A673 (cell line): ENCODE results near the gene POLN. TPM values are rescaled to one million over a fixed set of nuclear protein-coding genes. Genes with fewer than 3 reads are reported as not detected.

Source experiments
- BruUV-seq: library from RNA; stranded (reverse); fragments of 400-500 nt; replicated peaks from 2 replicates; lab custom pipeline; 2021; lab: Mats Ljungman, UMichigan
- CTCF ChIA-PET: fragments of 300-600 bp; sonication (Branson Sonifier 250); formaldehyde crosslinking; loops from one replicate; lab custom pipeline; 2022; ENCODE audit warnings: antibody characterized with exemption; lab: Charles Lee
- POLR2A ChIA-PET: fragments of 300-600 bp; sonication (Branson Sonifier 250); formaldehyde crosslinking; loops from one replicate; lab custom pipeline; 2022; ENCODE audit warnings: antibody characterized with exemption; ENCODE audit not compliant: low non-redundant PET; lab: Charles Lee
- DNase-seq: peaks from one replicate; pipeline ENCODE4 v3.0.0-alpha.2; 2015; ENCODE audit warnings: low spot score
- H3K27ac ChIP-seq: fragments of 200-600 bp; sonication (generic); 2 replicates; pipeline ENCODE4 v1.5.1; 2016; ENCODE audit warnings: mixed run types, low read depth, mild to moderate bottlenecking, mixed read lengths, antibody characterized with exemption, low read length; ENCODE audit not compliant: poor library complexity, severe bottlenecking
- H3K27me3 ChIP-seq: fragments of 200-600 bp; sonication (generic); replicated peaks from 2 replicates; pipeline ENCODE4 v1.6.1; 2017; ENCODE audit warnings: mixed run types, low read depth, mild to moderate bottlenecking, mixed read lengths, antibody characterized with exemption, low read length; ENCODE audit not compliant: insufficient read depth, poor library complexity
- H3K36me3 ChIP-seq: fragments of 200-600 bp; sonication (generic); 2 replicates; pipeline ENCODE4 v1.6.1; 2016; ENCODE audit warnings: mixed run types, mild to moderate bottlenecking, mixed read lengths, antibody characterized with exemption, low read length; ENCODE audit not compliant: insufficient read depth, poor library complexity, severe bottlenecking
- H3K4me1 ChIP-seq: fragments of 200-600 bp; sonication (generic); 2 replicates; pipeline ENCODE4 v1.6.1; 2017; ENCODE audit warnings: mixed run types, mild to moderate bottlenecking, mixed read lengths, antibody characterized with exemption, low read length; ENCODE audit not compliant: insufficient read depth, poor library complexity, severe bottlenecking
- H3K4me3 ChIP-seq: fragments of 200-600 bp; sonication (generic); 2 replicates; pipeline ENCODE4 v1.5.1; 2016; ENCODE audit warnings: low read depth, mixed run types, mild to moderate bottlenecking, mixed read lengths, low read length; ENCODE audit not compliant: poor library complexity, severe bottlenecking
- H3K9me3 ChIP-seq: fragments of 200-600 bp; sonication (generic); 2 replicates; pipeline ENCODE4 v1.6.1; 2016; ENCODE audit warnings: mixed run types, low read depth, mild to moderate bottlenecking, mixed read lengths, antibody characterized with exemption, low read length; ENCODE audit not compliant: poor library complexity, severe bottlenecking
- EZH2 ChIP-seq: fragments of 200-600 bp; sonication (generic); IDR thresholded peaks from 2 replicates; pipeline ENCODE4 v1.6.1; 2017; ENCODE audit warnings: borderline replicate concordance, low read depth, mild to moderate bottlenecking, mixed read lengths, antibody characterized with exemption, low read length; ENCODE audit not compliant: poor library complexity, severe bottlenecking
- intact Hi-C: fragments of 100-400 bp; cut with micrococcal nuclease; formaldehyde crosslinking; loops from one replicate; pipeline ENCODE4 v1.10.0; 2022; ENCODE audit not compliant: unreplicated experiment
- total RNA-seq: library from RNA; stranded (reverse); gene quantifications from 2 replicates; pipeline ENCODE4 v1.2.3, GENCODE V29; 2021
- TF ChIP-seq, protein P1 (sequence below): fragments of 300-800, 200-600 bp; sonication (generic); conservative IDR thresholded peaks from 2 replicates; pipeline ENCODE4 v1.5.1; 2017; ENCODE audit warnings: low read depth, mild to moderate bottlenecking, antibody characterized with exemption, low read length, moderate library complexity, mixed read lengths

Gene POLN
- total RNA-seq, 1 experiment from 2014 or later: 4.0 TPM

DNA sequence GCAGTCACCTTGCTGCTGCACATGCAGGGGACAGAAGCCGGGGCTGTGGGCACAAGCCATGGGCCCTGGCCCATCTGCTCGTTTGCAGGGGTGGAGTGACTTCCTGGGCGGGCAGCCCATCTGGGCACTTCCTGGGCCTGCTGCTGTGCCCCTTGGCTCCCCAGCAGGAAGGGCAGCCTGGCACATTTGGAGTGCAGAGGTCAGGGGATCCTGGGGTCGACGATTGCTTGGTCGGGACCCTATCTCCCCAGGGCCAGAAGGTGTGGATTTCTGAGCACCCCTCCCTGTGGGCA is 30.9 kb upstream of the POLN start:
- no peaks in the 10 kb centered on the region for H3K27me3 ChIP-seq
- H3K36me3 ChIP-seq: no peaks in the 10 kb centered on the region
- TF ChIP-seq, protein P1, sequence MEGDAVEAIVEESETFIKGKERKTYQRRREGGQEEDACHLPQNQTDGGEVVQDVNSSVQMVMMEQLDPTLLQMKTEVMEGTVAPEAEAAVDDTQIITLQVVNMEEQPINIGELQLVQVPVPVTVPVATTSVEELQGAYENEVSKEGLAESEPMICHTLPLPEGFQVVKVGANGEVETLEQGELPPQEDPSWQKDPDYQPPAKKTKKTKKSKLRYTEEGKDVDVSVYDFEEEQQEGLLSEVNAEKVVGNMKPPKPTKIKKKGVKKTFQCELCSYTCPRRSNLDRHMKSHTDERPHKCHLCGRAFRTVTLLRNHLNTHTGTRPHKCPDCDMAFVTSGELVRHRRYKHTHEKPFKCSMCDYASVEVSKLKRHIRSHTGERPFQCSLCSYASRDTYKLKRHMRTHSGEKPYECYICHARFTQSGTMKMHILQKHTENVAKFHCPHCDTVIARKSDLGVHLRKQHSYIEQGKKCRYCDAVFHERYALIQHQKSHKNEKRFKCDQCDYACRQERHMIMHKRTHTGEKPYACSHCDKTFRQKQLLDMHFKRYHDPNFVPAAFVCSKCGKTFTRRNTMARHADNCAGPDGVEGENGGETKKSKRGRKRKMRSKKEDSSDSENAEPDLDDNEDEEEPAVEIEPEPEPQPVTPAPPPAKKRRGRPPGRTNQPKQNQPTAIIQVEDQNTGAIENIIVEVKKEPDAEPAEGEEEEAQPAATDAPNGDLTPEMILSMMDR: no peak
- TF ChIP-seq EZH2: no peak
- CTCF ChIA-PET: no interaction called here
- H3K4me1 ChIP-seq: no peaks in the 10 kb centered on the region
- no peak overlapping the region for H3K4me3 ChIP-seq
- POLR2A ChIA-PET: no interaction called here
- H3K9me3 ChIP-seq: no peaks in the 10 kb centered on the region
- BruUV-seq: no TSS peak
- DNase-seq: no peak
- intact Hi-C loops: no loop called here
- no peak overlapping the region for H3K27ac ChIP-seq

DNA sequence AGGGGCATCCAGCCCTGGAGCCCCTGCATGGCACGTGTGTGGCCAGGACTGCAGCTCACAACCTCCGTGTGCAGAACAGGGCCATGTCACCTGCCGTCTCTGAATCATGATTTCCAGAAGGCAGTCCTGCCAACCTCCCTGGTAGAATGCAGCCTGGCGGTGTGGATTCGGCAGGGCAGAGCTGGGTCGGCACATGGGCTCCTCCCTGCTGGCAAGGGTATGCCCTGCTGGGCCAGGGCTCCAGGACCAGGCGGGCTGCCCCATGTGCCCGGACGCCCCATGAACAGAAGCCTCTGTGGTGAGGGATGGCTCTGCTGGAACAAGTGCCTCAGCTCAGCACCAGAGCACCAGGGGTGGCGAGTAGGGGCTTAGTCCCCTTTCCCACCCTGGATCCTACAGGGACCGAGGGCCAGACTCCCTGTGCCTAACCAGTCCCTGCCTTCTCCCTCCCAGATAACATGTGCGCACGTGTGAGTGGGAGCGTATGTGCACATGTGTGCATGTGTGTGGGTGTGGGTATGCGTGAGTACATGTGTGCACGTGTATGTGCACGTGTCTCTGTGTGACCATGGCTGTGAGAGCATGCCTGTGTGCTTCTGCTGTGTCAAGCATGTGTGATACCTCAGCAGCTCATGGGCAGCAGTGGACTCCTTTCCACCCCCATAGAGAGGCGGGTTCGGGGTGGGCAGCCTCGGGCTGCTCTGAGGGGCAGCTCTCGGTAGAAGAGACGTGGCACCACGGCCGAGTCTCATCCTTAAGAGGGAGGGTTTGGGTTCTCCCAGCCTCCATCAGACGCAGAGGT is 30.3 kb upstream of the POLN start:
- no peaks in the 10 kb centered on the region for H3K4me1 ChIP-seq
- H3K27me3 ChIP-seq: no peaks in the 10 kb centered on the region
- H3K4me3 ChIP-seq: no peak overlapping the region
- no peak overlapping the region for H3K27ac ChIP-seq
- no TSS peak for BruUV-seq
- H3K36me3 ChIP-seq: no peaks in the 10 kb centered on the region
- TF ChIP-seq, protein P1: no peak
- TF ChIP-seq EZH2: no peak
- ChIA-PET POLR2A (no interaction called here), CTCF (no interaction called here)
- H3K9me3 ChIP-seq: no peaks in the 10 kb centered on the region
- no peak for DNase-seq
- intact Hi-C loops: no loop called here

DNA sequence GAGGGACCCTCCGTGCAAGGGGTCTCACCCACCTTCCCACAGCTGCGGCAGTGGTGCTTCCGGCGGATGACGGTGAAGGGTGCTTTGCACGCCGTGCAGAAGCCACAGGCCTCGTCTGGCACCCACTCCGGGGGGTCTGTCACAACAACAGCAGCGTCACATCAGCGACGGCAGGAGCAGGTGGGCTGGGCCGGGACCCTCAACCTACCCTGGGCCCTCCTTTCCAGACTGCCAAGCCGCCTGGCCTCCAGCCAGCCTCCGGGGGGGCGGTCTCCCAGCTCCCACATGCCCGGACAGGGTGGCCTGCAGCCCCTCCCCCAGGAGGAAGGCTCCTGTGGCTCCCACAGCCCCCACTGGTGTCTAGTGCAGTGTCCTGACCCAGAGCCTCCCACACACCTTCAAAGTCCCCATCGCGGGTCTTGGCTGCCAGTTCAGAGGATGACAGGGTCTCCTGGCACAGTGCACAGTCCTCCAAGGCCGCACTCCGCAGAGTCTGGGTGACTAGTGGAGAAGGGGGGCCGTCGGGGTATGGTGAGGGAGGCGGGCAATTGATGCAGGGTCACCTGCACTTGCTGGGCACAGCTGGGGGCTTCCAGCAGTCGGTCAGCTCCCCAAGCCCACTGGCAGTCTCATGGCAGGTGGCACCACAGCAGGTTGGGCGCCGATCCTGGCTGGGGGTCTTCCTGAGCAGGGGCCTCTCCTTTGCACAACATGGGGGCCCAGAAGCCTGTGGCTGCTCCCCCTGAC is 29.5 kb upstream of the POLN start:
- POLR2A ChIA-PET: no interaction called here

More for the DNA sequence above, 29.5 kb upstream of the POLN start:
- Histone ChIP-seq H3K4me1 (no peaks in the 10 kb centered on the region), H3K9me3 (no peaks in the 10 kb centered on the region), H3K4me3 (no peak overlapping the region), H3K27ac (no peak overlapping the region), H3K27me3 (no peaks in the 10 kb centered on the region), H3K36me3 (no peaks in the 10 kb centered on the region)
- intact Hi-C loops: no loop called here
- no TSS peak for BruUV-seq
- TF ChIP-seq, protein P1: no peak
- TF ChIP-seq EZH2: no peak
- DNase-seq: no peak
- CTCF ChIA-PET: no interaction called here
